Natural killer cell (primary cell): ENCODE measurements around the gene DNTT. TPM values are rescaled to one million over a fixed set of nuclear protein-coding genes. Genes with fewer than 3 reads are reported as not detected.
A peak's percentile ranks its signal among the peaks of the same experiment; 100 is the strongest.

ENCODE experiments used
- ATAC-seq, 3 donors: fragments of 150-1000 bp in 2 of 3; fragments of 200-7000 bp in 1 of 3; cut with Tn5 transposase; 1 replicate in 1 of 3; 2 replicates in 2 of 3; pipeline ENCODE4 v1.10.0; 2021; ENCODE audit warnings: mild to moderate bottlenecking in 2 of 3, moderate library complexity in 2 of 3
- DNase-seq, 2 donors: peaks; one replicate each; pipeline versions ENCODE4 v3.0.0 to v3.0.0-alpha.2; 2013 to 2021; ENCODE audit warnings: mixed read lengths in 1 of 2
- H3K27ac ChIP-seq: one replicate; pipeline ENCODE4 v1.5.1; 2013; ENCODE audit warnings: mild to moderate bottlenecking, low read length
- H3K27me3 ChIP-seq: one replicate; pipeline ENCODE4 v1.6.1; 2013; ENCODE audit warnings: low read length; ENCODE audit not compliant: control insufficient read depth, insufficient read depth
- H3K36me3 ChIP-seq: one replicate; pipeline ENCODE4 v1.6.1; 2013; ENCODE audit warnings: low read length; ENCODE audit not compliant: control insufficient read depth, insufficient read depth
- H3K4me1 ChIP-seq: one replicate; pipeline ENCODE4 v1.6.1; 2013; ENCODE audit warnings: low read length; ENCODE audit not compliant: control insufficient read depth, insufficient read depth
- H3K4me3 ChIP-seq: one replicate; pipeline ENCODE4 v1.5.1; 2013; ENCODE audit warnings: low read length
- H3K9me3 ChIP-seq: one replicate; pipeline ENCODE4 v1.6.1; 2013; ENCODE audit warnings: low read length; ENCODE audit not compliant: control insufficient read depth, insufficient read depth
- H3K27ac Mint-ChIP-seq, 2 donors: one replicate each; pipeline ENCODE4 v1.8.0; 2022; ENCODE audit warnings: mild to moderate bottlenecking in 2 of 2, mixed read lengths in 2 of 2, moderate library complexity in 1 of 2
- H3K27me3 Mint-ChIP-seq, 2 donors: one replicate each; pipeline ENCODE4 v1.8.0; 2022; ENCODE audit warnings: low read depth in 2 of 2, mixed read lengths in 2 of 2
- H3K36me3 Mint-ChIP-seq: one replicate; pipeline ENCODE4 v1.8.0; 2022; ENCODE audit warnings: mixed read lengths
- H3K4me1 Mint-ChIP-seq, 2 donors: one replicate each; pipeline ENCODE4 v1.8.0; 2022; ENCODE audit warnings: mixed read lengths in 2 of 2
- H3K4me3 Mint-ChIP-seq: one replicate; pipeline ENCODE4 v1.8.0; 2022; ENCODE audit warnings: mild to moderate bottlenecking, moderate library complexity, mixed read lengths
- H3K9me3 Mint-ChIP-seq, 2 donors: one replicate each; pipeline ENCODE4 v1.8.0; 2022; ENCODE audit warnings: mixed read lengths in 2 of 2
- CTCF ChIP-seq: fragments of 200-600 bp; IDR thresholded peaks from one replicate; pipeline ENCODE4 v1.8.0; 2022; ENCODE audit warnings: antibody characterized with exemption
- WGBS: methylation state at CpG from one replicate; pipeline ENCODE4 v1.1.7; 2013; ENCODE audit warnings: missing lambda C conversion rate; ENCODE audit not compliant: insufficient coverage; 5-methylcytosine and 5-hydroxymethylcytosine counted together
- intact Hi-C: fragments of 100-400 bp; cut with micrococcal nuclease; formaldehyde crosslinking; loops from one replicate; pipeline ENCODE4 v1.14.2; 2022
- total RNA-seq, 4 donors: library from RNA; stranded (reverse); fragments of 120-200 nt in 1 of 4; gene quantifications; one replicate each; pipeline versions ENCODE4 v1.2.3 to v1.2.4, GENCODE V29; 2013 to 2022

Gene DNTT
- total RNA-seq, 3 donors from 2014 or later (not counting 1 experiment from before 2014, with no cell fraction given), result not detected

- intact Hi-C loops, result no loop called here
- no peak for DNase-seq
- Histone ChIP-seq H3K4me3 (no peak overlapping the region), H3K36me3 (no peaks in the 10 kb centered on the region), H3K4me1 (peaks cover 5% of the 10 kb centered on the region), H3K9me3 (no peaks in the 10 kb centered on the region), H3K27me3 (no peaks in the 10 kb centered on the region), H3K27ac (no peak overlapping the region)
- ATAC-seq, result no peak
- 16% methylated on average over 4 of the region's 4 CpGs for WGBS
- Mint-ChIP-seq H3K36me3 (no peaks in the 10 kb centered on the region), H3K27ac (no peak overlapping the region), H3K4me1 (peaks cover 8 to 12% of the 10 kb centered on the region in 2 donors), H3K4me3 (no peak overlapping the region), H3K27me3 (peaks cover 12 to 21% of the 10 kb centered on the region in 2 donors), H3K9me3 (no peaks in the 10 kb centered on the region)
- TF ChIP-seq CTCF, result no peak
These were observed 8.8 kb upstream of the DNTT start for GRCh38 chr10:96295475-96295874.

GRCh38 chr10:96297486-96297885 is 6.7 kb upstream of the DNTT start:
- peaks cover 16 to 23% of the 10 kb centered on the region in 2 donors for H3K4me1 Mint-ChIP-seq
- peaks cover 7 to 23% of the 10 kb centered on the region in 2 donors for H3K27me3 Mint-ChIP-seq

GRCh38 chr10:96298362-96298761 is 5.9 kb upstream of the DNTT start:
- Mint-ChIP-seq H3K36me3 (no peaks in the 10 kb centered on the region), H3K27me3 (peaks cover 7 to 19% of the 10 kb centered on the region in 2 donors), H3K4me1 (peaks cover 16 to 23% of the 10 kb centered on the region in 2 donors), H3K27ac (no peak overlapping the region), H3K9me3 (no peaks in the 10 kb centered on the region), H3K4me3 (no peak overlapping the region)
- TF ChIP-seq CTCF, result no peak
- 88% methylated on average over 3 of the region's 3 CpGs for WGBS
- Histone ChIP-seq H3K36me3 (no peaks in the 10 kb centered on the region), H3K27me3 (no peaks in the 10 kb centered on the region), H3K4me3 (no peak overlapping the region), H3K4me1 (peaks cover 7% of the 10 kb centered on the region), H3K27ac (no peak overlapping the region), H3K9me3 (no peaks in the 10 kb centered on the region)
- intact Hi-C loops, result no loop called here
- DNase-seq (no peak), ATAC-seq (no peak)

More at GRCh38 chr10:96297486-96297885, 6.7 kb upstream of the DNTT start:
- no peaks in the 10 kb centered on the region for H3K9me3 Mint-ChIP-seq
- 93% methylated on average over 1 of the region's 2 CpGs for WGBS
- no peaks in the 10 kb centered on the region for H3K9me3 ChIP-seq
- no peaks in the 10 kb centered on the region for H3K36me3 ChIP-seq
- peaks cover 7% of the 10 kb centered on the region for H3K4me1 ChIP-seq
- no peak overlapping the region for H3K27ac Mint-ChIP-seq
- TF ChIP-seq CTCF, result no peak
- no peak overlapping the region for H3K4me3 ChIP-seq
- H3K36me3 Mint-ChIP-seq, result no peaks in the 10 kb centered on the region
- no peaks in the 10 kb centered on the region for H3K27me3 ChIP-seq
- intact Hi-C loops, result no loop called here
- no peak overlapping the region for H3K4me3 Mint-ChIP-seq
- no peak for ATAC-seq
- DNase-seq, result no peak
- H3K27ac ChIP-seq, result no peak overlapping the region

- DNase-seq (peak in 1 of 2 donors; percentile 53), ATAC-seq (no peak)
- H3K4me3 Mint-ChIP-seq, result peak overlapping the region; percentile 10
- H3K4me1 Mint-ChIP-seq, result peaks cover 16 to 23% of the 10 kb centered on the region in 2 donors
- Histone ChIP-seq H3K4me3 (no peak overlapping the region), H3K4me1 (peaks cover 7% of the 10 kb centered on the region), H3K27ac (no peak overlapping the region), H3K36me3 (no peaks in the 10 kb centered on the region), H3K9me3 (no peaks in the 10 kb centered on the region), H3K27me3 (no peaks in the 10 kb centered on the region)
- no peak overlapping the region for H3K27ac Mint-ChIP-seq
- no peaks in the 10 kb centered on the region for H3K36me3 Mint-ChIP-seq
- intact Hi-C loops, result no loop called here
- WGBS, result 0% methylated on average over 1 of the region's 5 CpGs
- H3K27me3 Mint-ChIP-seq, result peaks cover 7 to 12% of the 10 kb centered on the region in 2 donors
- no peak for TF ChIP-seq CTCF
- no peaks in the 10 kb centered on the region for H3K9me3 Mint-ChIP-seq
These were observed 4.9 kb upstream of the DNTT start for GRCh38 chr10:96299383-96299782.
